GM12892 (cell line): ENCODE data around the gene KDM2B.

ENCODE experiments used
- DNase-seq: peaks from one replicate; pipeline ENCODE4 v3.0.0; 2011; ENCODE audit not compliant: insufficient read length
- FAIRE-seq: peaks from 2 replicates; lab custom pipeline; 2011; peaks lifted over from hg19 to GRCh38; lab: Jason Lieb, UNC
- POLR2A ChIP-seq: IDR thresholded peaks from 2 replicates; pipeline ENCODE4 v1.6.1; 2011; ENCODE audit warnings: low read depth, low read length, control low read depth
- POLR2AphosphoS5 ChIP-seq: IDR thresholded peaks from 2 replicates; pipeline ENCODE4 v1.6.1; 2011; ENCODE audit warnings: low read depth, low read length, control low read depth
- TAF1 ChIP-seq: IDR thresholded peaks from 2 replicates; pipeline ENCODE4 v1.6.1; 2011; ENCODE audit warnings: low read depth, mild to moderate bottlenecking, control low read depth, low read length, borderline replicate concordance

Gene KDM2B

GRCh38 chr12:121476477-121476876, 104.3 kb downstream of the KDM2B start:
- FAIRE-seq (no peak), DNase-seq (no peak)
- TF ChIP-seq POLR2AphosphoS5 (no peak), TAF1 (no peak), POLR2A (no peak)

- DNase-seq = no peak
- TF ChIP-seq POLR2AphosphoS5 (no peak), POLR2A (no peak), TAF1 (no peak)
- FAIRE-seq = no peak
Measured at GRCh38 chr12:121475279-121475678, 105.5 kb downstream of the KDM2B start.

- TF ChIP-seq TAF1 (no peak), POLR2AphosphoS5 (no peak), POLR2A (no peak)
- no peak for FAIRE-seq
- DNase-seq = no peak
Measured at GRCh38 chr12:121472150-121472905, 108.5 kb downstream of the KDM2B start.

GRCh38 chr12:121470751-121471150, 110.1 kb downstream of the KDM2B start:
- DNase-seq (no peak), FAIRE-seq (no peak)
- no peak for TF ChIP-seq POLR2A
- no peak for TF ChIP-seq POLR2AphosphoS5
- no peak for TF ChIP-seq TAF1

GRCh38 chr12:121468499-121468801, 112.4 kb downstream of the KDM2B start:
- TF ChIP-seq TAF1 (no peak), POLR2A (no peak), POLR2AphosphoS5 (no peak)
- FAIRE-seq = no peak
- DNase-seq = no peak

- no peak for TF ChIP-seq TAF1
- peak; percentile 35; the same call in 1 of the 2 replicates for TF ChIP-seq POLR2A
- no peak for FAIRE-seq
- DNase-seq = no peak
Measured at GRCh38 chr12:121467638-121468498, 113.0 kb downstream of the KDM2B start.

GRCh38 chr12:121466794-121467637, 113.8 kb downstream of the KDM2B start:
- TF ChIP-seq TAF1 (no peak), POLR2AphosphoS5 (no peak), POLR2A (no peak)
- DNase-seq (peak; percentile 90), FAIRE-seq (peak; percentile 92)

GRCh38 chr12:121465921-121466793, 114.7 kb downstream of the KDM2B start:
- DNase-seq (no peak), FAIRE-seq (no peak)
- TF ChIP-seq POLR2A = no peak
- TF ChIP-seq POLR2AphosphoS5 = no peak
- TF ChIP-seq TAF1 = no peak

- FAIRE-seq (no peak), DNase-seq (no peak)
- TF ChIP-seq POLR2AphosphoS5 (no peak), TAF1 (no peak), POLR2A (0 out of 2 replicates have a peak, but pooled peaks have one; percentile 25)
Measured at GRCh38 chr12:121464331-121464730, 116.5 kb downstream of the KDM2B start.

- no peak for TF ChIP-seq TAF1
- FAIRE-seq (no peak), DNase-seq (no peak)
Measured at GRCh38 chr12:121461048-121461447, 119.8 kb downstream of the KDM2B start.

GRCh38 chr12:121456551-121456950, 124.3 kb downstream of the KDM2B start:
- FAIRE-seq (no peak), DNase-seq (no peak)
- TF ChIP-seq POLR2AphosphoS5 (no peak), POLR2A (no peak), TAF1 (no peak)
